Trophoblast cell (in vitro differentiated cells and primary cell): ENCODE measurements around the gene POTEF.
"Not testable (repeated sequence)": the region's sequence is repeated elsewhere in the genome, so short reads cannot be mapped to it uniquely, and the experiment has no call there.

Experiments used
- DNase-seq, 2 donors: peaks; one replicate each; pipeline ENCODE4 v3.0.0-alpha.2; 2016
- H2AFZ ChIP-seq: 2 replicates; pipeline ENCODE4 v1.6.1; 2013; ENCODE audit warnings: low read length, moderate library complexity, mild to moderate bottlenecking; ENCODE audit not compliant: insufficient read depth, poor library complexity
- H2AK5ac ChIP-seq: 2 replicates; pipeline ENCODE4 v1.6.1; 2013; ENCODE audit warnings: mild to moderate bottlenecking, low read length
- H2BK120ac ChIP-seq: 2 replicates; pipeline ENCODE4 v1.6.1; 2013; ENCODE audit warnings: low read length, mild to moderate bottlenecking, moderate library complexity; ENCODE audit not compliant: insufficient read depth, poor library complexity
- H2BK12ac ChIP-seq: 2 replicates; pipeline ENCODE4 v1.6.1; 2013; ENCODE audit warnings: mild to moderate bottlenecking, low read length, moderate library complexity
- H2BK5ac ChIP-seq: 2 replicates; pipeline ENCODE4 v1.6.1; 2013; ENCODE audit warnings: low read length, low read depth, moderate library complexity, mild to moderate bottlenecking; ENCODE audit not compliant: poor library complexity
- H3K14ac ChIP-seq: 2 replicates; pipeline ENCODE4 v1.6.1; 2013; ENCODE audit warnings: mild to moderate bottlenecking, low read length
- H3K18ac ChIP-seq: 2 replicates; pipeline ENCODE4 v1.6.1; 2013; ENCODE audit warnings: mild to moderate bottlenecking, low read length
- H3K23ac ChIP-seq: 2 replicates; pipeline ENCODE4 v1.6.1; 2013; ENCODE audit warnings: low read length
- H3K27ac ChIP-seq: 2 replicates; pipeline ENCODE4 v1.5.1; 2013; ENCODE audit warnings: low read depth, mild to moderate bottlenecking, inconsistent platforms, low read length, moderate library complexity
- H3K27me3 ChIP-seq: 2 replicates; pipeline ENCODE4 v1.6.1; 2013; ENCODE audit warnings: inconsistent platforms, mild to moderate bottlenecking, low read length, moderate library complexity; ENCODE audit not compliant: insufficient read depth
- H3K36me3 ChIP-seq, 2 experiments: 1 replicate in 1 of 2; 2 replicates in 1 of 2; pipeline ENCODE4 v1.6.1; 2013; ENCODE audit warnings: low read length in 2 of 2, mild to moderate bottlenecking in 2 of 2, moderate library complexity in 1 of 2; ENCODE audit not compliant: insufficient read depth in 2 of 2, control insufficient read depth in 1 of 2
- H3K4ac ChIP-seq: 2 replicates; pipeline ENCODE4 v1.6.1; 2013; ENCODE audit warnings: low read depth, mild to moderate bottlenecking, low read length, moderate library complexity
- H3K4me1 ChIP-seq, 2 experiments: 1 replicate in 1 of 2; 2 replicates in 1 of 2; pipeline ENCODE4 v1.6.1; 2013; ENCODE audit warnings: low read length in 2 of 2, mild to moderate bottlenecking in 2 of 2, moderate library complexity in 1 of 2; ENCODE audit not compliant: insufficient read depth in 2 of 2, control insufficient read depth in 1 of 2
- H3K4me2 ChIP-seq: 2 replicates; pipeline ENCODE4 v1.6.1; 2013; ENCODE audit warnings: inconsistent platforms, mild to moderate bottlenecking, low read length, moderate library complexity
- H3K4me3 ChIP-seq: 2 replicates; pipeline ENCODE4 v1.5.1; 2013; ENCODE audit warnings: mild to moderate bottlenecking, low read depth, low read length, inconsistent platforms
- H3K79me1 ChIP-seq: one replicate; pipeline ENCODE4 v1.6.1; 2013; ENCODE audit warnings: low read length
- H3K79me2 ChIP-seq: 2 replicates; pipeline ENCODE4 v1.6.1; 2013; ENCODE audit warnings: low read length, mild to moderate bottlenecking; ENCODE audit not compliant: control insufficient read depth, insufficient read depth, poor library complexity
- H3K9ac ChIP-seq: 2 replicates; pipeline ENCODE4 v1.6.1; 2013; ENCODE audit warnings: mild to moderate bottlenecking, low read length
- H3K9me3 ChIP-seq: 2 replicates; pipeline ENCODE4 v1.6.1; 2013; ENCODE audit warnings: low read depth, mild to moderate bottlenecking, control low read depth, inconsistent platforms, low read length; ENCODE audit not compliant: insufficient read depth
- H4K12ac ChIP-seq: 2 replicates; pipeline ENCODE4 v1.6.1; 2013; ENCODE audit warnings: low read depth, mild to moderate bottlenecking, low read length, moderate library complexity
- H4K8ac ChIP-seq: 2 replicates; pipeline ENCODE4 v1.6.1; 2013; ENCODE audit warnings: low read depth, mild to moderate bottlenecking, low read length, moderate library complexity
- H4K91ac ChIP-seq: one replicate; pipeline ENCODE4 v1.6.1; 2013; ENCODE audit warnings: low read depth, mild to moderate bottlenecking, low read length, moderate library complexity
- WGBS: extraction: QIAGEN DNeasy Blood & Tissue Kit; methylation state at CpG from one replicate; pipeline ENCODE4 v1.1.7; 2013; ENCODE audit warnings: missing lambda C conversion rate; ENCODE audit not compliant: insufficient read length, insufficient coverage; ENCODE audit errors: extremely low coverage; 5-methylcytosine and 5-hydroxymethylcytosine counted together

The POTEF gene

DNA sequence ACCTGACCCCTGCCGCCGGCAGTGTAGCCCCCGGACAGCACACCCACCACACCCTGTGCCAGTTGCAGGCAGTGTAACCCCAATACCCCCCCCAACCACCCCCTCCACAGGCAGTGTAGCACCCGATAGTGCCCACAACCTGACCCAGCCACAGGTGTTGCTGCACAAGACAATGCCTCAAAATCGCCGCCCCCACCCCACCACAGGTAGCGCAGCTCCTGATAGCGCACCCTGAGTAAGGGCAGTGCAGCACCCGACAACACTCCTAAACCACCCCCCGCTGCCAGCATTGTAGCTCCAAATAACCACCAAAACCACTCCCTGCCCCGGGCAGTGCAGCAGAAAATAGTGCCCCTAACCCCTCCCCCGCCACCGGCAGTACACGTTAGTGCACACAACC lies 558 bp downstream of the POTEF start:
- not testable (repeated sequence) for H3K27me3 ChIP-seq, H3K23ac ChIP-seq, H3K9ac ChIP-seq, H3K4ac ChIP-seq, H2BK5ac ChIP-seq, H2AFZ ChIP-seq, H2BK12ac ChIP-seq, H3K27ac ChIP-seq, H3K18ac ChIP-seq, H2BK120ac ChIP-seq, H4K91ac ChIP-seq, DNase-seq, H3K36me3 ChIP-seq, H4K8ac ChIP-seq, H3K4me3 ChIP-seq, H3K14ac ChIP-seq, H3K9me3 ChIP-seq, H3K4me1 ChIP-seq, H3K79me1 ChIP-seq, H4K12ac ChIP-seq, H3K4me2 ChIP-seq, H2AK5ac ChIP-seq, H3K79me2 ChIP-seq
- WGBS: no CpG with 5 or more reads among the region's 14 CpGs

DNA sequence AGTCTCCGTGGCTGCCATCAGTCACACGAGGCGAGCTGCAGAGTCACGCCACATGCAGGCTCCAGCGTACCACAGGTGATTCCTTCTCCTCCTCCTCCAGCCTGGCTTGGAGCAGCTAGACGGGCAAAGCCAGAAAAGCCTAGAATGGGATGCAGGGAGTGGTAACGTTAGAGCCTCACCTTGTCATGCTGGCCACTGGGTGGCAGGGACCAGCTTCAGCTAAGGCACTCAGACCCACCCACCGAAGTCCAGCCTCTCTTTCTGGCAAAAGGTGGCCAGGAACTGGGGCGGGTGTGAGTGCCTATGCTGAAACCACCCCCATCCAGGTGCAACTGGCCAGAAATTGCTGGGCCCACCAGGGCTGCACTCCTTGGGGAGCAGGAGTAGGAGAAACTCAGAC lies 1.3 kb downstream of the POTEF start:
- not testable (repeated sequence) for H3K23ac ChIP-seq, H3K9me3 ChIP-seq, H4K12ac ChIP-seq, H2AFZ ChIP-seq, H3K4ac ChIP-seq, H2AK5ac ChIP-seq, H3K27me3 ChIP-seq, H2BK120ac ChIP-seq, H3K18ac ChIP-seq, H3K14ac ChIP-seq, H3K27ac ChIP-seq, H2BK5ac ChIP-seq, H3K36me3 ChIP-seq, H3K4me3 ChIP-seq, H3K4me2 ChIP-seq, H4K8ac ChIP-seq, H4K91ac ChIP-seq, H3K4me1 ChIP-seq, H3K79me2 ChIP-seq, H2BK12ac ChIP-seq, H3K9ac ChIP-seq, H3K79me1 ChIP-seq, DNase-seq
- WGBS: no CpG with 5 or more reads among the region's 9 CpGs

DNA sequence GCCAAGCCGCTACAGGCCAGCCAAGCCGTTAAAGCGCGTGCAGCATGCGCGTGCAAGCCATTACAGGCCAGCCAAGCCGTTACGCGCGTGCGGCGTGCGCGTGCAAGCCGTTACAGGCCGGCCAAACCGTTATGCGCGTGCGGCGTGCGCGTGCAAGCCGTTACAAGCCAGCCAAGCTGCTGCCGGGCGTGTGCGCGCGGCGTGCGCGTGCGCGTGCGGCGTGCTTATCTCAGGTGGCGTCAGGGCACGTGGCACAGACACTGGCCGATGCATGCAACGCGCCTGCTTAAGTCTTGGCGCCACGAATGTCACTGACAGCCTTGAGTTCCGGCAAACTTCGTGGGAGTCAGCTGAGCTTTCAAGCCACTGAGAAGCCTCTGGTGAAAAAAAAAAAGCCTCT lies 8.1 kb downstream of the POTEF start:
- not testable (repeated sequence) for H3K4me3 ChIP-seq, H3K23ac ChIP-seq, H2BK12ac ChIP-seq, H3K9me3 ChIP-seq, H3K4me2 ChIP-seq, H3K27ac ChIP-seq, DNase-seq, H2AFZ ChIP-seq, H3K18ac ChIP-seq, H3K27me3 ChIP-seq, H4K91ac ChIP-seq, H3K36me3 ChIP-seq, H3K4me1 ChIP-seq, H3K79me1 ChIP-seq, H2BK120ac ChIP-seq, H3K9ac ChIP-seq, H3K79me2 ChIP-seq, H2AK5ac ChIP-seq, H3K14ac ChIP-seq, H4K12ac ChIP-seq, H2BK5ac ChIP-seq, H4K8ac ChIP-seq, H3K4ac ChIP-seq
- WGBS: no CpG with 5 or more reads among the region's 45 CpGs

DNA sequence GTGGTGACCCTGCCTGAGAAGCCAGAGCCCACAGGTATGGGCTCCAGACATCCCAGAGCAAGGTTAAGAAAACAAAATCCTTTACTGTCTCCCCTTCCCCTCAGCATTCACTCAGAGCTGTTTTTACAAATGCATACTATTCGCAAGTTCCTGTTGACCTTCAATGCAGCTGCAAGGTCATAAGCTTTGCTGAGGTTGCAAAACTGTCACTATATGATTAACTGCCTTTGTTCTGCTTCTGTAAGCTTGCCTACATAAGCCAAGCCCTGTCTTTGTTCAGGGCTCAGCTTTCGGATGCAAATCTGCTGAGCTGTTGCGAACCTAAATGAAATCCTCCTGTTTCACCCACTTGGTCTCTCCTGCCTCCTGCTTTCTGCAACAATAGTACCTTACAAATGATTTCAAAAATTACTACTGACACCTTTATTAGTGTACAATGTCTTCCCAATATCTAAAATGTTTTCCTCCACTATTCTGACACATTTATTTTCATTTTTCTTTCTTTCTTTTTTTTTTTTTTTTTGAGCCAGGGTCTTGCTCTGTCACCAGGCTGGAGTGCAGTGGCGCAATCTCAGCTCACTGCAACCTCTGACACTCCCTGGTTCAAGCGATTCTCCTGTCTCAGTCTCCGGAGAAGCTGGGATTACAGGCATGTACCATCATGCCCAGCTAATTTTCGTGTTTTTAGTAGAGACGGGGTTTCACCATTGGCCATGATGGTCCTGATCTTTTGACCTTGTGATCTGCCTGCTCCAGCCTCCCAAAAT lies 26.2 kb downstream of the POTEF start:
- H4K8ac ChIP-seq, H3K4ac ChIP-seq, H3K18ac ChIP-seq, H3K27ac ChIP-seq, H3K4me1 ChIP-seq, H3K36me3 ChIP-seq, H3K23ac ChIP-seq, H2BK5ac ChIP-seq, H3K79me1 ChIP-seq, H3K9me3 ChIP-seq, H3K4me2 ChIP-seq, H2BK120ac ChIP-seq, H3K79me2 ChIP-seq, H3K27me3 ChIP-seq, H3K4me3 ChIP-seq, H2AFZ ChIP-seq, H3K14ac ChIP-seq, H3K9ac ChIP-seq, DNase-seq, H4K12ac ChIP-seq, H2BK12ac ChIP-seq, H2AK5ac ChIP-seq: not testable (repeated sequence)
- H4K91ac ChIP-seq: peak overlapping the region; percentile 1
- no CpG with 5 or more reads among the region's 8 CpGs for WGBS
